Activated naive CD8-positive, alpha-beta T cell treated with anti-CD3 and anti-CD28 coated beads, Interleukin-2, amount 50 U/mL, for 16 hours (primary cell): ENCODE data around the gene NSD2.

Source experiments
- DNase-seq: peaks from one replicate; pipeline ENCODE4 v3.0.0-alpha.2; 2020; ENCODE audit warnings: low read depth, low spot score

NSD2 gene

DNA sequence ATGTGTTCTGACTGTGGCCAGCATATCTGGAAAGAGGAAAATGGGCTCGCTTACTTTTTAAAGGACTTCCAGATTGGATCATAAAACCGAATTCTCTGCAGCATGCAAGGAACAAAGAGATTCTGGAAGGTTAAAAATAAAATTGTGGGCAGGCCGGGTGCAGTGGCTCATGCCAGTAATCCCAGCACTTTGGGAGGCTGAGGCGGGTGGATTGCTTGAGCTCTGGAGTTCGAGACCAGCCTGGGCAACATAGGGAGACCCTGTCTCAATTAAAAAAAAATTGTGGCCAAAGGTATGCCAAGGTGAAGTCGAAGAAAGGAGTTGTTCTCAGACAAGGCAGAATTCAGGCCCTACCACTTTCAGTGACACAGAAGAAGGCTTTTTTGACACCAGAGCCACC is 99.7 kb downstream of the NSD2 start:
- DNase-seq = no peak

DNA sequence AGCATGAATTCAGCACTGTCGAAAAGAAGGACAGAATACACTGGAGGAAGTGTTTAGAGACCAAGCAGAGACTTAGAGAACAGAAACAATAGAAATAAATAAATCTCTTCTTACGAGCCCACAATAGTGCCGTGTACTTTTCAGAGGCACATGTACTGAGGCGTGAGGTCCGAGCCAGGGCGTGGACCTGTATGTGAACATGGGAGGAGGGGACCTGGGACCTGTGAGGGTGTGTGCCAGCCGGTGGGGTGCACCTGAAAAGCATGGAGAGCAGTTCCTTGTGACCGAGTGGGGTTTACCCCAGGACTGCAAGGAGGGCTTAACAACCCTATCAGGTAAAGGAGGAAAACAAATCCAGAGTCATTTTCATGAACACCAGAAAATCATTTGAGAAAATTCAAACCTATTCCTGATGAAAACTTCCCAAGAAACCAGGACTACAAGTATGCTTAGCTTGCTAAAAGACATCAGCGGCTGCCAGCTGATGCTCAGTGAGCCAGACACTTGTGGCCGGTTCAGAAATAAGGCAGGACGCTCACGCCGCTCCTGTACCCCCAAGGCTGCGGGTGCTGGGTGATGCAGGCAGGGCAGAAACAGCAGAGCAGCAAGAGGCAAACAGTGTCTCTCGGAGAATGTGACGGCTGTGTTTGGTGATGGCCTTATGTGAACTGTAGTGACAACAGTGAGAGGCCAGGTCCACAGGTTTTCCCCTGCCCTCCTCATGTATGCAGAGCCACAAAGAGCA is 100.4 kb downstream of the NSD2 start:
- no peak for DNase-seq

DNA sequence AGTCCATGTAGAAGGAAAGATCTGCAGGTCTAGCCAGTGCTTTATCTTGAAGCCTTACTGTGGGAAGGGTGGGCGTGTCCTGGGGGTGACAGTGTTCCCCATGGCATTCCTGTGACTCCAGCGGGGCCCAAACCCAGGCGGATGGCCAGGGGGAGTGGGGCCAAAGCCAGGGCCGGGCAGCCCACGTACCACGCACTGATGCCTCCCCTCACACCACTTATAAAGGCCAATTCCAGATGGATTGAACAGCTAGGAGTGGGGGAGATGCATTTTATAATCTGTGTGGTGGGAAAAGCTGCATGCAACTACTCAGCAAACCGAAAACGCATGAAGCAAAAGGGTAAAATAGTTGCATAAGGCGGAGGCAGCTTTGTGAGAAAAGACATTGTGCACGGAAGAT is 101.2 kb downstream of the NSD2 start:
- no peak for DNase-seq

- DNase-seq = no peak
Measured at GRCh38 chr4:1973218-1973617, 102.0 kb downstream of the NSD2 start.

DNA sequence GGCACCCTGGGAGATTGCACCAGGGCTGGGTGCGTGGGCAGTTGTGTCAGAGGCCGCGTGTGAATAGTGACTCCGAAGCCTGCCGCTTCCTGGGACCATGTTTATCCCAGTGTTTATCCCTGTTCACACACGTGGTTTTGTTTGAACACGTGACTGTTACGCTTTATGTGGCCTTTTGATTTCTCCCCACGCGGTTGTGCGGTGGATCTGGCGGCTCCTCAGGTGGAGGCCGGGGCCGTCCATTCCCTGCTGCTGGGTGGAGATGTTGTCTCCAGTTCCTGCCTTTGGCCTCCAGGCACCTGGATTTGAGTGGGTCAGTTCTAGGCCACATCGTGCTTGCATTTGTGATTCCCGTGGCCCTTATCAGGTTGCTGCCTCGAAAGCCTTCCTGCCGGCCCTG is 102.5 kb downstream of the NSD2 start:
- no peak for DNase-seq

GRCh38 chr4:1974840-1975239 is 103.6 kb downstream of the NSD2 start:
- no peak for DNase-seq

DNA sequence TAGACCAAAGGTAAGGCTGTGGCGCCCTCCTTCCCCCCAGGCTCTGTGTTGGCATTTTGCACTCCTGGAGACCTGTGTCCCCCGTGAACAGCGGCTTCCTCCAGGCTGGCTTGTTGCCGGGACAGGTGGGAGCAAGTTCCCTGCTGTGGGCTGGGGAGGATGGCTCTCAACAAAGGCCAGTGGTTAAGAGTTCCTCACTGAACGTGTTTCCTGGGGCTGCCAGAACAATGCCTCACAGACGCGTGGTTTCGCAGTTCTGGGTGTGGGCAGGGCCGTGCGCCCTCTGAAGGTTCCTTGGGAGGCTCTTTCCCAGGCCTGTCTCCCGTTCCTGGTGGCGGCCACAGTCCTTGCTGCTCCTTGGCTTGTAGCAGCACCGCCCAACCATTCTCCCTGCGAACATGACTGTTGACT is 104.2 kb downstream of the NSD2 start:
- DNase-seq = no peak

- no peak for DNase-seq
Measured at GRCh38 chr4:1975880-1976279, 104.7 kb downstream of the NSD2 start.

GRCh38 chr4:1976416-1977352 is 105.5 kb downstream of the NSD2 start:
- no peak for DNase-seq

DNA sequence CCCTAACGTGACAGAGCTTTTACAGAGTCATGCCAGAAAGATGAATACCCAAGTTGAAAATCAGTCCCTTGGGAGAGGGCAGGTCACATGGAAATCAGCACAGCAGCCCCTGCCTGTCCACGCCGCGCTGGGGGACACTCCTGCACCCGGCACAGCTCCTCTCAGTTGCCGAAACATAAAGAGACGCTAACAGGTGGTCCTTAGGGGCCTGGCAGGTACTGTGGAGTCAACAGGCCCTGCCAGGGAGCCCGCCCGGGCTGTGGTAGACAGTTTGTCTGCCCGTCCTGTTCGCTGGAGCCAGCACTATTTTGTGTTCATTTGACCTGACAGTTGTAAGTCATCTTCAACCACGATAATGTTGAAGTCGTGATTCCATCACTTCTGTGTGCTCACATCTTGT is 107.0 kb downstream of the NSD2 start:
- no peak for DNase-seq

DNA sequence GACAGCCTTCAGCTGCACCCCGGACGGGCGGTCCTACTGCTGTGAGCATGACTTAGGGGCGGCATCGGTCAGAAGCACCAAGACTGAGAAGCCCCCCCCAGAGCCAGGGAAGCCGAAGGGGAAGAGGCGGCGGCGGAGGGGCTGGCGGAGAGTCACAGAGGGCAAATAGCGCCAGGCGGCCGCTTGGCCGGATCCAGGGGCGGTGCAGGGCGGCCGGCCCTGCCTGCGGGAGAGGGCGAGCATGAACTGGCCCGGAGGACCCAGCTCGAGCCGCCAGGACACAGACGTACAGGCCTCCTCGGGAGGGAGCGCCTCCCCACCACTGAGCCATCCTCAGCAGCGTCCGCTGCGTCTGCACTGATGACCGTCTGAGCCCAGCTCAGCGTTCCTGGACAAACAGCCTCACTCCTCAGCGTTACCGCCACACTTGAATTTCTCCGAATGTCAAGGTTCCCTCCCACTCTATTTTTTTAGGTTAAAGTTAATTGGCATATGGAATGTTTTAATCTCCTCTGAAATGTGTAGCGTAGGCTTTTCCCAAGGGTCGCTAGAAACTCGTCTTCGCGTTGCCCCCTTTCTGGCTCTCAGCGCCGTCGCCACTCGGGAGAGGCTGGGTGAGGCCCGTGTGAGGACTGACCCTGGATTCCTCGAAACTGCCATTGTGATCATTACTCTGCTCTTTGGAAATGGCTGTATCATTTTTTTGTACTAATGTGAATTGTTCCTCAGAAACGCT is 107.7 kb downstream of the NSD2 start:
- no peak for DNase-seq

DNA sequence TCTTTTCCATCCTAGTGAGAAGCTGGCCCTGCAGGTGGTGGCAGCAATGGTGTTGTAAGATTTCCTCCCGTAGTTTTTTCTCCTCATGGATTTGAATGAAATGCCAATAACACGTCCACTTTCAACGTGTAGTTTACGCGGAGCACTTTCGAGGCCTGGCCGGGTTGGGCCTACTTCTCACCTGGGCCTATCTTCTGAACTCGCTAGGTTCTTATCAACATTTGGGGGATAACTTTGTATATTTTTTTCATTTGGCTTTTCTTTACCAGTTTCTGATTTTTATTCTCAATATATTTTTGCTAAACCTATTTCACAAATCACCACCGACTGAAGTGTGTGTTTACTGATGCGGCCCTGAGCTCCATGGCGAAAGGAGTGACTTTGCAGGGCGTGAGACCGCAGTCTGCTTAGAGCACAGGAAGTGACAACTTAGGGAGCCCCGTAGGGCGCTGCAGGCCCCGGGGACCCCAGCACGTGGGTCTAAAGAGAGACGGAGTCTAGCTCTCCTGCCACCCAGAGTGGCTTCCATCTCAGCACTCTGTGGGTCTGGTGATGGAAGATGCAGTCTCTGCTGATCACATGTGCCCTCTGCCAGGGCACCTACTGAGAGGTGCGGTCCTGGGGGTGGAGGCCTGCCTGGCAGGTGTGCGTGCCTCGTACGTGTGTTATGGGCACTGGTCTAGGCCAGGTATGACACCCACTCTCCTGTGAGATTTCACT is 108.4 kb downstream of the NSD2 start:
- no peak for DNase-seq

DNA sequence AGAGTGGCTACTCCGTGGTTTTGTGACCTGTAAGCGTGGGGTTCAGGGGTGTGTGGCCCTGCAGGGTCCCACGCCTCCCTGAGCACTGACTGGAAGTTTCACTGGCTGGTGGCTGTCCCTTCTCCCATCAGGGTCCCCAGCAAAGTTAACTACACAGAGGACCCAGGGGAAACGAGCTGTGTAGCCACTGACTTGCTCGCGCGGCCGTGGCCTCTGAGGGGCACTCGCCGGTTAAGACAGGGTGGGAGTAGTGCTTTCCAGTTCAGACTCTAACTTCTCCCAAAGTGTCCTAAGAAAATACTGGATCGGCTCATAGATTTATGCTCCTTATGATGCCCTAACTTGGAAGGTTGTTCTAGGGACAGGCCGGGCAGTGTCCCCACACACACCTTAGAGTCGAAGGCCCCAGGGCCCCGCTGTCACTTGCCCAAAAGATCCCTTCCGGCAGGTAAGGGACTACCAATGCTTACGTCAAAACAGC is 109.4 kb downstream of the NSD2 start:
- no peak for DNase-seq

DNA sequence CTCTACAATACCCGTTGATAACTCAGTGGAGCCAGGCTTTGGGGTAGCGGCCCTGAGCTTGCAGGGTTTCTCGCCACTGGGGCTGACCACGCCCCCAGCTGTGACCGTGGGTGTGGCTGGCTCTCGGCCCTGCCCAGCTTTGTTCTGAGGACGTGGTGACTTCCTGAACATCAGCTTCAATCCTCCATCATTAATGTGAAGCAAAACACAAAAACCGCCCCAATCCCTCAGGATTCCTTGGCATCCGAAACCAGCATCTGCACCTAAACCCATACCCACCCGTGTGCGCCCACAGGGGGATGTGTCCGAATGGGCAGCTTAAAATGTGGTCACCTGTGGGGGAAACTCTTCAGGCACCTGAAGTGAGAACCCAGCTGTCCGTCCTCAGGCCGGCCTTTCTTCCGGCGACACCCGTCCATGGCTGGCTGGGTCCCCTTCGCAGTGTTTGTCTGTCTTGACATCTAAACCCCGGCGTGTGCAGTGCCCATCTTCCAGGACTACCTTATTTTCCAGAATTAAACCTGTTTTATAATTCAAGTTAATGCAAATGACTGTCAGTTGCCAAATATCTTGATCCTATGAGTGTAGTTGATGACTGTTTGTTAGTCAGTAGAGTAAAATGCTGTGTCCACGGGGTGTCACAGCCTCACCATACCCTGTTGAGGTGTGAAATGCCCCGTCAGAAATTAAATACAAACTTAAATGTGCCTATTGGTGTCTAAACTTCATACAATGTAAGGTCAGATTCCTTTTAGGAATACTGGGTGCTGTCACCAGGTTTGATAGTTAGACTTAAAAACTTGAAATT is 110.3 kb downstream of the NSD2 start:
- DNase-seq = no peak

GRCh38 chr4:1982124-1983052 is 111.2 kb downstream of the NSD2 start:
- no peak for DNase-seq

DNA sequence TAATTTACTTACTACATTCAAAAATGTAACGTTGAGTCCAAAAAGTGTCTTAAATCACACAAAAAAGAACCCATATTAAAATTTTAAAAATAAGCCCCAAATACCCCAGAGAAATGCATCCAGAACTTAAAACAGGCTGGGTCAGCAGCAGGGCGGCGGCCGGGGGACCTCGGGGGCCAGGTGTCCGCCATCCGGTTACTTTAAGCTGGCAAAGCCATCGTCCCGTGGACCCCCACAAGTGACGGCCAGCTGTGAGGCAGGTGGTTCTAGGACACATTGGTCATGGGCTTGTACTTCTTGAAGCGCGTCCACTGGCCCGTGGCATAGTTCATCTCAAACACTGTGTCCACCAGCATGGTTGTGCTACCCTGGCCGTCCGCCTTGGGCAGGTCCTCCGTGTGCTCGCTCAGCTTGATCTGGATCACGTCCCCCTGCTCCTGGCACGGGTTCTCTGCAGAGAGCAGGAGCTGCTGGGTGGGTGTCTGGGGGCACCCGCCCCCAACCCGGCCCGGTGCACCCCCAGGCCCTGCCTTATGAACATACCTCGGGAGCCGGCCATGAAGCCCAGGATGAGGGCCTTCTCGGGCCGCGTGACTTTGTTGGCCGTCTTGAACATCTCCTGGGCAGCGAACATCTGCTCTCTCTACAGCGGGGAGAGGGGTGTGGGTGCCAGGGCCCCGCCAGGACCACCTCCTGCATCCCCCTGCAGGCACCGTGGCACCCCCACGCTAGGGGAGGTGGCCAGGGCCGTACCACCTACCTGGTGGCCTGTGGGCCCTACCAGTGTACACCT is 112.1 kb downstream of the NSD2 start:
- DNase-seq = no peak

GRCh38 chr4:1983846-1984405 is 112.7 kb downstream of the NSD2 start:
- DNase-seq = no peak
